ENCODE results near the gene PRF1. TPM values are rescaled to one million over a fixed set of nuclear protein-coding genes. Genes with fewer than 3 reads are reported as not detected.

The PRF1 gene
- total RNA-seq, 4 donors from 2014 or later = 1.4 to 3.5 (median 2.9) TPM

GRCh38 chr10:70565556-70566514, 36.7 kb downstream of the PRF1 start:
- intact Hi-C loops (cut with DNase I) = no loop called here
- Histone ChIP-seq H3K36me3 (no peaks in the 10 kb centered on the region), H3K9me3 (no peaks in the 10 kb centered on the region), H3K4me3 (replicated peaks in 1 of 3) (no peak overlapping the region), H3K27ac (no peak overlapping the region), H3K4me1 (no peaks in the 10 kb centered on the region), H3K27me3 (no peaks in the 10 kb centered on the region)
- TF ChIP-seq CTCF (IDR thresholded peaks at IDR 0.05) (no peak), POLR2A (IDR thresholded peaks at IDR 0.05) (no peak)
- DNase-seq = no peak
- WGBS, 2 donors = 88 to 89% methylated on average over 17 to 18 of the region's 18 CpGs

- H3K27ac ChIP-seq = no peak overlapping the region
- no peak for TF ChIP-seq POLR2A (IDR thresholded peaks at IDR 0.05)
- no peak for TF ChIP-seq CTCF (IDR thresholded peaks at IDR 0.05)
- no peaks in the 10 kb centered on the region for H3K36me3 ChIP-seq
- H3K27me3 ChIP-seq = no peaks in the 10 kb centered on the region
- H3K9me3 ChIP-seq = no peaks in the 10 kb centered on the region
- H3K4me3 ChIP-seq (replicated peaks in 1 of 3) = no peak overlapping the region
- DNase-seq = no peak
- intact Hi-C loops (cut with DNase I) = loop anchor here (5.0 kb wide), 2 partner anchors 197 to 317 kb away; no protein-coding TSS in a partner anchor
- 89 to 90% methylated on average over 5 to 6 of the region's 6 CpGs for WGBS, 2 donors
- H3K4me1 ChIP-seq = peaks cover 0 to under 1% of the 10 kb centered on the region in 2 donors
Measured at GRCh38 chr10:70564901-70565351, 37.6 kb downstream of the PRF1 start.

GRCh38 chr10:70564113-70564725, 38.3 kb downstream of the PRF1 start:
- Histone ChIP-seq H3K4me1 (peaks cover under 1 to 8% of the 10 kb centered on the region in 2 donors), H3K9me3 (no peaks in the 10 kb centered on the region), H3K36me3 (no peaks in the 10 kb centered on the region), H3K27me3 (no peaks in the 10 kb centered on the region), H3K4me3 (replicated peaks in 1 of 3) (no peak overlapping the region), H3K27ac (no peak overlapping the region)
- no peak for DNase-seq
- intact Hi-C loops (cut with DNase I) = loop anchor here (5.0 kb wide), 2 partner anchors 198 to 318 kb away; no protein-coding TSS in a partner anchor
- WGBS, 2 donors = 94 to 96% methylated on average over 20 of the region's 21 CpGs
- TF ChIP-seq POLR2A (IDR thresholded peaks at IDR 0.05) (no peak), CTCF (IDR thresholded peaks at IDR 0.05) (no peak)

GRCh38 chr10:70563230-70563629, 39.3 kb downstream of the PRF1 start:
- 68 to 82% methylated on average over 7 of the region's 7 CpGs for WGBS, 2 donors
- no peaks in the 10 kb centered on the region for H3K27me3 ChIP-seq
- H3K9me3 ChIP-seq = no peaks in the 10 kb centered on the region
- no peak overlapping the region for H3K4me3 ChIP-seq (replicated peaks in 1 of 3)
- H3K27ac ChIP-seq = no peak overlapping the region
- TF ChIP-seq POLR2A (IDR thresholded peaks at IDR 0.05) = no peak
- no peak for TF ChIP-seq CTCF (IDR thresholded peaks at IDR 0.05)
- DNase-seq = no peak
- H3K36me3 ChIP-seq = no peaks in the 10 kb centered on the region
- H3K4me1 ChIP-seq = peaks cover 4 to 11% of the 10 kb centered on the region in 2 donors
- intact Hi-C loops (cut with DNase I) = loop anchor here (5.0 kb wide), 2 partner anchors 199 to 319 kb away; no protein-coding TSS in a partner anchor

Data from thyroid gland (tissue), 4 donors.